C4-2B (cell line): ENCODE measurements around the gene BMAL1.

Experiments used
- H3K27ac ChIP-seq: fragments of 450-650 bp; 2 replicates; pipeline ENCODE4 v1.5.1; 2017
- ZFX ChIP-seq: fragments of 450-650 bp; IDR thresholded peaks from 2 replicates; pipeline ENCODE4 v1.6.1; 2017
- TF ChIP-seq, protein P1 (sequence below): fragments of 450-650 bp; conservative IDR thresholded peaks from 2 replicates; pipeline ENCODE4 v1.5.1; 2017; ENCODE audit warnings: mild to moderate bottlenecking

BMAL1 gene

DNA sequence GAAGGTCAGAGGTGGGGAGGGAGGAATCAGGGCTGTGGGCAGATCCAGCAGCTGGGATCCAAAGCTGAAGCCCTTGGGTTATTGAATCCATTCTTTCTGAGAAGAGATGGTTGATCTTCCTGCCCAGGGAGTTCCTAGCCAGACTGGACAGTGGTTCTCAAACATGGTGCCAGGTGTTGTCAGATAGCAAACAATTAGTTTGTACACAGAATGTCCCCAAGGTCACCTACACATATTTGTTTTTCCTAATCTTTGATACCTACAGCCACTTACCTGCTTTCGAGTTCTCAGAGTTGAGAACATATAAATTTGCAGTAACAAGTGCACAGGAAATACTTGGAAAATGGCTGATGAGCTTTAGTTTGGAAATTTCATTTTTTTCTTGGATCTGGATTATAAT lies 54.5 kb downstream of the BMAL1 start:
- TF ChIP-seq, protein P1, sequence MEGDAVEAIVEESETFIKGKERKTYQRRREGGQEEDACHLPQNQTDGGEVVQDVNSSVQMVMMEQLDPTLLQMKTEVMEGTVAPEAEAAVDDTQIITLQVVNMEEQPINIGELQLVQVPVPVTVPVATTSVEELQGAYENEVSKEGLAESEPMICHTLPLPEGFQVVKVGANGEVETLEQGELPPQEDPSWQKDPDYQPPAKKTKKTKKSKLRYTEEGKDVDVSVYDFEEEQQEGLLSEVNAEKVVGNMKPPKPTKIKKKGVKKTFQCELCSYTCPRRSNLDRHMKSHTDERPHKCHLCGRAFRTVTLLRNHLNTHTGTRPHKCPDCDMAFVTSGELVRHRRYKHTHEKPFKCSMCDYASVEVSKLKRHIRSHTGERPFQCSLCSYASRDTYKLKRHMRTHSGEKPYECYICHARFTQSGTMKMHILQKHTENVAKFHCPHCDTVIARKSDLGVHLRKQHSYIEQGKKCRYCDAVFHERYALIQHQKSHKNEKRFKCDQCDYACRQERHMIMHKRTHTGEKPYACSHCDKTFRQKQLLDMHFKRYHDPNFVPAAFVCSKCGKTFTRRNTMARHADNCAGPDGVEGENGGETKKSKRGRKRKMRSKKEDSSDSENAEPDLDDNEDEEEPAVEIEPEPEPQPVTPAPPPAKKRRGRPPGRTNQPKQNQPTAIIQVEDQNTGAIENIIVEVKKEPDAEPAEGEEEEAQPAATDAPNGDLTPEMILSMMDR = no peak
- TF ChIP-seq ZFX = no peak
- H3K27ac ChIP-seq = no peak overlapping the region

DNA sequence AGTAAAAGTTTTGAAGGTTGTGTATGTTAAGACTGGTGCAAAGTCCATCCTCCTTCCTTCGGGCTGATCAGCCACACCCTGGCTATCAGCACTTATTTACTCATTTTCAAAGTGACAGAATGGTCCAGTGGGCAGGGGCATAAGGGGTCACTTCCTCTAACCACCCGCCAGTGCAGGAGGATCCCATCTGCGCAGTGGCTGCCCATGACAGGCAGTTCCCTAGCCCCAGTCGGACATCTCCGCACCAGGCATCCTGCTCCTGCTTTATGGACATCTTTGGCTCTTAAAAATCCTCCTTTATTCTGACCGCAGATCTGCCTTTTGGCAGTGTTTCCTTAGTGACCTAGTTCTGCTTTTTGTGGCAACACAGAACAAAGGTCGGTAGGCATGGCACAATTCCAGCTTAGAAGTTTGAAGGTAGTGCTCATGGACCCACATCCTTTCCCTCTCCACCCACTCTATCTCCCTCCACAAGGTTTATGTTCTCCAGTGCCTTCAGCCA lies 55.9 kb downstream of the BMAL1 start:
- H3K27ac ChIP-seq = no peak overlapping the region

DNA sequence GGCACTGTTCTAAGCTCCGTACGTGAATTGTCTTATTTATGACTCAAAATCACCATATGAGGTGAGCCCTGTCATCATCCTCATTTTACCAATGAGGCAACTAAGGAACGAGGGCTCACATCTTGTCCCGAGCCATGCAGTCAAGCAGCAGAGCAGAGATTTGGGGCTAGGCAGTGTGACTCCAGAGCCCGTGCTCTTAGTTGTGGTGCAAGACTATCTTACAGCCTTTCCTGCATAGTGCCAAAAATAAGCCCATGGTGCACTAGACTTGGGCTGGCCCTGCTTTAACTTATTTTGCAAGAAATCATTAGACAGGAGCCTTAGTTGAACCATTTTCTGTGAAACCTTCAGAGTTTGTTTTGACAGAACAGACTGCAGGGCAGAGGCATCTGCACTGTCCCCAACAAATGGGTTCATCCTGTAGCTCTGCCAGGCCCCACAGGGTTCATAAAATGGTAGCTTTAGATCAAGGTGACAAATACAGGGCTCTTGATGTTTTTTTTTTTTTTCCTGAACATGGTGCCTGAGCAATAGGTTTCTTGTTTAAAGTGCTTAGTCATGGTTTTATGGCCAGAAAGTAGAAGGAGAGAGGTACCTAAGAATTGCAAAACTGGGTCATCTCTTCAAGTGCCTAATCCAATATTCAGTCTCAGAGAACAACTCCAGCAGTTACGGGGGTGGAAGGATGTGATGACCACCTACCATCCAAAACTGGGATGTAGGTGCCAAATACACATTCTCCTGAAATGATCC lies 56.6 kb downstream of the BMAL1 start:
- no peak overlapping the region for H3K27ac ChIP-seq
- TF ChIP-seq ZFX = no peak
- TF ChIP-seq, protein P1 = no peak

More for the DNA sequence above, 55.9 kb downstream of the BMAL1 start:
- TF ChIP-seq, protein P1 = no peak
- TF ChIP-seq ZFX = no peak

DNA sequence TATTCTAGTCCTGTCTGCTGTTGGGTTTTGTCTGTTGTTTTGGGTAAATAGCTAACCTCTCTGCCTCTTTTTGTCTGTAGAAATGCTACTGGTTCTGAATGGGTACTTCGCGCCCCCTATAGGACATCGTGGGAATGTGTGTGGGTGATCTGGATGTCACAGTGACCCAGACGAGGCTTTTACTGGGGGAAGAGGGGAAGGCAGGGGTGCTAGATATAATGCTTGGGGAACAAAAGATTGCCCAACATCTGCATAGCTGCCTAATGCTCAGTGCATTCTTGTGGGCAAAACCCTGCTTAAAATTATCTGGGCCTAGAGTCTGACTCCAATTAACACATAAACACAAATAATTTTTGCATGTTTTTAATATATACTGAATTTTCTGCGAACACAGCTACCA lies 57.7 kb downstream of the BMAL1 start:
- H3K27ac ChIP-seq = no peak overlapping the region
- no peak for TF ChIP-seq ZFX
- TF ChIP-seq, protein P1 = peak; percentile 93

DNA sequence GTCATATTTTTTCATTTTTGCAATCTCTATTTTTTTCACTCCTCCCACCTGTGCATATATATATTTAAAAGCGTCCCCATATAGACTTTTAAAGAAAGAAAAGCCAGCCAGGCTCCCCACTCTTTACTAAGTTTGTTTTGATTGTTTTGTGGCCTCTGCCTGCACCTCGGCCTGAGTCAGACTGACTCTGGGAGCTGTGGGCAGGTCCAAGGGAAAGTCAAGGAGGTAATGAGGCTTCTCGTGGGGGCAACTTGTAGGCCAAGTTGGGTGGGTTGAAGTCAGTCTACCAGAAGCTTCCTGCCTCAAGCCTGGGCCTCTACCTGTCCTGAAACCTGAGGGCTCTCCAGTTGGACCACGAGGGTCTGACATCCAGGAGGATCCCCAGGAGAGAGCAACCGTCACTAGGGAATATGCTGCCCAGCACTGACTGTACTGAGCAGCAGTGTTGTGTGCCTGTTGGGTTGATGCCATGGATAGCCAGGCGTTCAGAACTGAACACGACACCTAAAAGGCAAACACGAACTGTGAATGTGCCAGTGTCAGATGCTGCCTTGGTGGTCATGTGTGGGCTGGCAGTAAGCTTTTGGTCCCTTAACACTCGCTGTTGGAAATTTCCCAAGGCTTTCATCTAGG lies 58.8 kb downstream of the BMAL1 start:
- TF ChIP-seq, protein P1 = no peak
- TF ChIP-seq ZFX = no peak
- H3K27ac ChIP-seq = no peak overlapping the region

DNA sequence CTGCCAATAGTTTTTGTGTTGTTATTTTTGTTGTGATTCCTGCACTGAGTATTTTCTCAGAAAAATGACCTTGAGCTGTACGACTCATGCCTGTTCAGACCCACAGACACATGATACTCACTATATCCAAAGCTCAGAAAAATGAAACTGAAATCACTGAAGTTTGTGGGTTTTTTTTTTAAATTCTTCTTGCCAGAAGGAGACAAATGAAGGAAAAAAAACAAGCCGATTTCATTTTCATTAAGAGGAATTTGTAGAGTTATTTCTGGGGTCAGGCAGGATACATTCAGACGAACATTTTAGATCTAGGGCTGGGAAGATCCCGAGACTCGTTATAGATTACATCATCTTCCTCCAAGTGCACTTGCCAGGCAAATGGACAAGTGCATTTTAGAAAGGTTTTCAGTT lies 60.4 kb downstream of the BMAL1 start:
- H3K27ac ChIP-seq = no peak overlapping the region

More for the DNA sequence above, 60.4 kb downstream of the BMAL1 start:
- TF ChIP-seq, protein P1 = no peak
- no peak for TF ChIP-seq ZFX
